HepG2 (cell line): ENCODE results near the gene CLIC3. TPM values are rescaled to one million over a fixed set of nuclear protein-coding genes. Genes with fewer than 3 reads are reported as not detected.

Experiments used
- ATAC-seq: fragments of 200-7000 bp; cut with Tn5 transposase; 3 replicates; pipeline ENCODE4 v1.9.1; 2020; ENCODE audit warnings: mild to moderate bottlenecking, moderate library complexity
- BruUV-seq: library from RNA; stranded (reverse); fragments of 400-500 nt; replicated peaks from 2 replicates; lab custom pipeline; 2021; lab: Mats Ljungman, UMichigan
- CTCF ChIA-PET: fragments of 300-600 bp; formaldehyde crosslinking; extraction: SDS; loops from one replicate; lab custom pipeline; 2021; ENCODE audit warnings: low total read pairs, inconsistent platforms, low intra/inter-chr PET ratio; lab: Yijun Ruan, JAX
- POLR2A ChIA-PET: fragments of 350-600 bp; sonication (Branson Sonifier 250); formaldehyde crosslinking; loops from one replicate; lab custom pipeline; 2020; ENCODE audit warnings: antibody characterized with exemption, inconsistent platforms; lab: Yijun Ruan, JAX
- DNase-seq: peaks from one replicate; pipeline ENCODE4 v3.0.0-alpha.2; 2015; ENCODE audit warnings: low spot score
- FAIRE-seq: peaks from 3 replicates; lab custom pipeline; 2011; peaks lifted over from hg19 to GRCh38; lab: Jason Lieb, UNC
- H2AFZ ChIP-seq: one replicate; pipeline ENCODE4 v1.6.1; 2011; ENCODE audit warnings: low read length, inconsistent platforms
- H3K27ac ChIP-seq: fragments of 300-600 bp; 3 replicates; pipeline ENCODE4 v1.8.0; 2011; ENCODE audit warnings: mixed run types, mild to moderate bottlenecking, mixed read lengths, low read length, inconsistent platforms; ENCODE audit not compliant: insufficient read depth; ENCODE audit errors: extremely low read length
- H3K27me3 ChIP-seq, 2 experiments: fragments of 200-600 bp in 1 of 2; 2 replicates in 1 of 2; 3 replicates in 1 of 2; pipeline versions ENCODE4 v1.6.0 to v1.8.0; 2011; ENCODE audit warnings: low read length in 2 of 2, mild to moderate bottlenecking in 2 of 2, moderate library complexity in 2 of 2, inconsistent platforms in 1 of 2; ENCODE audit not compliant: insufficient read depth in 2 of 2, control insufficient read depth in 1 of 2
- H3K36me3 ChIP-seq, 2 experiments: fragments of 200-600 bp in 1 of 2; replicated peaks in 1 of 2; 2 replicates in 1 of 2; 3 replicates in 1 of 2; pipeline versions ENCODE4 v1.5.1 to v1.8.0; 2011; ENCODE audit warnings: low read length in 2 of 2, inconsistent platforms in 1 of 2; ENCODE audit not compliant: insufficient read depth in 2 of 2, control insufficient read depth in 1 of 2
- H3K4me1 ChIP-seq: 2 replicates; pipeline ENCODE4 v1.5.1; 2012; ENCODE audit warnings: low read length, inconsistent platforms; ENCODE audit not compliant: insufficient read depth
- H3K4me2 ChIP-seq: 2 replicates; pipeline ENCODE4 v1.6.0; 2011; ENCODE audit warnings: low read depth, low read length, inconsistent platforms
- H3K4me3 ChIP-seq, 3 experiments: fragments of 200-600 bp in 1 of 3; sonication (generic), shearing (Covaris generic) in 1 of 3; replicated peaks in 1 of 3; 2 replicates each; pipeline ENCODE4 v1.5.1; 2011 to 2016; ENCODE audit warnings: low read length in 3 of 3, inconsistent platforms in 2 of 3, low read depth in 2 of 3, mild to moderate bottlenecking in 2 of 3, control low read depth in 1 of 3, mixed read lengths in 1 of 3; ENCODE audit not compliant: insufficient read depth in 1 of 3
- H3K79me2 ChIP-seq: one replicate; pipeline ENCODE4 v1.6.1; 2011; ENCODE audit warnings: low read length, inconsistent platforms; ENCODE audit not compliant: insufficient read depth
- H3K9ac ChIP-seq: 2 replicates; pipeline ENCODE4 v1.6.0; 2011; ENCODE audit warnings: mild to moderate bottlenecking, low read depth, low read length, inconsistent platforms; ENCODE audit not compliant: insufficient read depth
- H3K9me3 ChIP-seq: 2 replicates; pipeline ENCODE4 v1.5.1; 2012; ENCODE audit warnings: mild to moderate bottlenecking, low read length
- H4K20me1 ChIP-seq: 2 replicates; pipeline ENCODE4 v1.6.0; 2011; ENCODE audit warnings: inconsistent platforms, mild to moderate bottlenecking, low read length, moderate library complexity; ENCODE audit not compliant: insufficient read depth
- AKAP8 ChIP-seq: sonication (generic); formaldehyde crosslinking; IDR thresholded peaks from 2 replicates; pipeline ENCODE4 v1.5.1; 2020; ENCODE audit warnings: mild to moderate bottlenecking, missing genetic modification reagents
- CBX2 ChIP-seq, 2 experiments: fragments of 200-600 bp in 1 of 2; sonication (generic); formaldehyde crosslinking in 1 of 2; IDR thresholded peaks; 2 replicates each; pipeline versions ENCODE4 v1.7.0 to v1.8.1; 2018 to 2022; ENCODE audit warnings: low read depth in 2 of 2, low read length in 1 of 2, mild to moderate bottlenecking in 1 of 2, missing genetic modification reagents in 1 of 2
- HIVEP1 ChIP-seq: sonication (generic); formaldehyde crosslinking; IDR thresholded peaks from 2 replicates; pipeline ENCODE4 v1.4.0; 2020; ENCODE audit warnings: mild to moderate bottlenecking, missing genetic modification reagents
- IKZF4 ChIP-seq: sonication (generic); formaldehyde crosslinking; IDR thresholded peaks from 2 replicates; pipeline ENCODE4 v1.5.1; 2020; ENCODE audit warnings: borderline replicate concordance, mild to moderate bottlenecking, low read depth, missing genetic modification reagents; ENCODE audit errors: not compliant biosample characterization
- NR2F2 ChIP-seq: IDR thresholded peaks from 2 replicates; pipeline ENCODE4 v1.6.1; 2012; ENCODE audit warnings: low read depth, inconsistent platforms, borderline replicate concordance
- NR2F6 ChIP-seq, 2 experiments: IDR thresholded peaks; 2 replicates each; pipeline ENCODE4 v1.6.1; 2016; ENCODE audit warnings: antibody characterized with exemption in 1 of 2, mild to moderate bottlenecking in 1 of 2
- RARA ChIP-seq: IDR thresholded peaks from 2 replicates; pipeline ENCODE4 v1.6.1; 2016; ENCODE audit warnings: missing genetic modification reagents, missing compliant biosample characterization
- SOX6 ChIP-seq, 2 experiments: fragments of 450-650 bp in 1 of 2; sonication (generic) in 1 of 2; formaldehyde crosslinking in 1 of 2; IDR thresholded peaks; 2 replicates each; pipeline versions ENCODE4 v1.4.0 to v1.6.1; 2017 to 2020; ENCODE audit warnings: antibody characterized with exemption in 1 of 2, mild to moderate bottlenecking in 1 of 2, missing genetic modification reagents in 1 of 2
- ZFX ChIP-seq: sonication (generic); formaldehyde crosslinking; IDR thresholded peaks from 2 replicates; pipeline ENCODE4 v1.4.0; 2020; ENCODE audit warnings: mild to moderate bottlenecking, low read depth, missing genetic modification reagents, moderate library complexity
- ZNF709 ChIP-seq: sonication (generic); formaldehyde crosslinking; IDR thresholded peaks from 2 replicates; pipeline ENCODE4 v1.5.0; 2020; ENCODE audit warnings: mild to moderate bottlenecking, missing genetic modification reagents
- ZNF883 ChIP-seq: sonication (generic); formaldehyde crosslinking; IDR thresholded peaks from 2 replicates; pipeline ENCODE4 v1.5.1; 2020; ENCODE audit warnings: mild to moderate bottlenecking, missing genetic modification reagents; ENCODE audit errors: not compliant biosample characterization
- ZSCAN25 ChIP-seq: sonication (generic); formaldehyde crosslinking; IDR thresholded peaks from 2 replicates; pipeline ENCODE4 v1.8.0; 2022; ENCODE audit warnings: mild to moderate bottlenecking, missing genetic modification reagents
- WGBS: methylation state at CpG from one replicate; pipeline ENCODE4 v1.1.6; 2017; ENCODE audit warnings: low lambda C conversion rate; 5-methylcytosine and 5-hydroxymethylcytosine counted together
- in situ Hi-C: cut with HindIII; loops from 2 replicates; pipeline ENCODE4 v1.10.0; 2017; ENCODE audit warnings: low pct_unique_long_range_greater_than_20kb; ENCODE audit not compliant: extremely low pct_ligation_motif_present
- intact Hi-C: fragments of 100-400 bp; cut with micrococcal nuclease; formaldehyde crosslinking; loops from one replicate; pipeline ENCODE4 v1.10.0; 2022; ENCODE audit not compliant: unreplicated experiment
- polyA plus RNA-seq, 8 experiments: library from polyadenylated mRNA; depleted of rRNA in 3 of 8; stranded (reverse) in 7 of 8; unstranded in 1 of 8; fragments of >200 nt; fragmentation: Illumina TruSeq in 4 of 8; extraction: Trizol in 4 of 8; gene quantifications; 2 replicates each; pipeline versions ENCODE4 v1.2.1 to v1.2.3, GENCODE V29; 2011 to 2016; ENCODE audit warnings: low read depth in 4 of 8, missing spikeins in 1 of 8, mixed read lengths in 1 of 8; ENCODE audit not compliant: insufficient read depth in 1 of 8
- total RNA-seq, 5 experiments: library from RNA; depleted of rRNA; stranded (reverse); fragments of >200 nt; fragmentation: Illumina TruSeq; extraction: Trizol; gene quantifications; 2 replicates each; pipeline ENCODE4 v1.2.3, GENCODE V29; 2016; ENCODE audit warnings: low read depth in 1 of 5
- TF ChIP-seq, protein P1 (sequence below): sonication (generic); formaldehyde crosslinking; IDR thresholded peaks from 2 replicates; pipeline ENCODE4 v1.4.0; 2020; ENCODE audit warnings: missing genetic modification reagents, borderline replicate concordance
- TF ChIP-seq, protein P2 (sequence below): sonication (generic); IDR thresholded peaks from 2 replicates; pipeline ENCODE4 v1.6.1; 2016; ENCODE audit warnings: low read depth, borderline replicate concordance
- TF ChIP-seq, protein P3 (sequence below): sonication (generic); formaldehyde crosslinking; IDR thresholded peaks from 2 replicates; pipeline ENCODE4 v1.4.0; 2020; ENCODE audit warnings: mild to moderate bottlenecking, missing genetic modification reagents
- TF ChIP-seq, protein P4 (sequence below): sonication (generic); formaldehyde crosslinking; IDR thresholded peaks from 2 replicates; pipeline ENCODE4 v1.5.1; 2020; ENCODE audit warnings: mild to moderate bottlenecking, missing genetic modification reagents, moderate library complexity

The CLIC3 gene
- total and polyA plus RNA-seq, 2 of the 13 experiments (the other 11 are each of a cell fraction or from before 2014, with no cell fraction given), result 0.51 to 1.5 TPM

DNA sequence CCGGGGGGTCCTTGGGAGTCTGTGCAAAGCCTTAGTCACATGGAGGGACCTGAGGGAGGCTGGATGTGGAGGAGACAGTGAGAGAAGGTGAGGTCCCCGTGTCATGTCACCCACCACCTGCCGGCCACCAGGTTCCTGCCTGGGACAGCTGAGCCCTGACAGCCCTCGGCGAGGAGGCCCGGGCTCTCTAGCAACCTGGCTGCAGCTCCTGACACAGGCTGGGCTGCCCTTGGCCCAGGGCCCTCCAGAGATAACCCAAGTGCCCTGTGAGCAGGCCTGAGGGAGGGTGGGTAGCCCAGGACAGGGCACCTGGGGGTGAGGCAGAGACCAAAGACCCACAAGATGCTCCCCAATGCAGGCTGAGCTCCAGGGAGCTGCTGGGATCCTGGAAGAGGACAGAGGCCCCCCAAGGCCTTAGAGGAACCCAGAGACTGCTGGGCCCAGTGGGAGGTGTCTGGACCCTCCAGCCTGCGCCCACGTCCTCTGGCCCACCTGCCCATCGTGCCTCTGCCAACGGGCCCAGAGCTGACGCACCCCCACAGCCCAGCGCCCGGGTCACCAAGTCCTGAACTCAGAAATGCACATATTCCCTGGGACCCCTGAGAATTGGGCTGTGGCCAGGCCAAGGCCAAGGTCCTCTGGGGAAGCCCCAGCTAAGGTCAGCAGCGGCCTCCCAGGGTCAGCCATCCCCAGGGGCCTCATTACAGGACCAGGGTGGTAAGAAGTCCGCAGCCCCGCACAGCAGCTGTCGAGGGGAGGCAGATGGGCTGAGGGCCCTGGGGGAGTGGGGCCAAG lies 27.8 kb downstream of the CLIC3 start:
- WGBS, result 6% methylated on average over 7 of the region's 17 CpGs
- no peaks in the 10 kb centered on the region for H4K20me1 ChIP-seq
- FAIRE-seq (no peak), DNase-seq (no peak), ATAC-seq (peak; percentile 51)
- CTCF ChIA-PET, result no interaction called here
- no peaks in the 10 kb centered on the region for H3K9me3 ChIP-seq
- H3K4me1 ChIP-seq, result peaks cover 55% of the 10 kb centered on the region
- H3K27ac ChIP-seq, result no peak overlapping the region
- no TSS peak for BruUV-seq
- in situ Hi-C loops (no loop called here), intact Hi-C loops (loop anchor here (2.0 kb wide), 1 partner anchor 20 kb away; no protein-coding TSS in a partner anchor)
- no peak overlapping the region for H3K9ac ChIP-seq
- H3K27me3 ChIP-seq, result peaks cover 23 to 66% of the 10 kb centered on the region in 2 experiments
- H3K4me2 ChIP-seq, result no peak overlapping the region
- no peaks in the 10 kb centered on the region for H3K36me3 ChIP-seq
- no peak overlapping the region for H2AFZ ChIP-seq
- H3K4me3 ChIP-seq, result no peak overlapping the region; a peak in 1 of 6 replicates
- POLR2A ChIA-PET, result interaction anchor here (0.8 kb wide), 1 partner anchor 31 kb away, joined by 3 read pairs; no protein-coding TSS in a partner anchor
- H3K79me2 ChIP-seq, result no peaks in the 10 kb centered on the region
- TF ChIP-seq SOX6 (IDR thresholded peaks at IDR 0.05) (no peak), SOX6 (CRISPR knock-in tag; IDR thresholded peaks at IDR 0.05) (0 out of 2 replicates have a peak, but pooled peaks have one; percentile 6), ZFX (peak; percentile 34; the same call in 1 of the 2 replicates), ZSCAN25 (CRISPR knock-in tag) (0 out of 2 replicates have a peak, but pooled peaks have one; percentile 28), CBX2 (IDR thresholded peaks at IDR 0.05; ENCODE audit: low read depth, low read length) (no peak), CBX2 (CRISPR knock-in tag; IDR thresholded peaks at IDR 0.05; ENCODE audit: low read depth) (no peak), HIVEP1 (CRISPR knock-in tag) (peak; percentile 49; the same call in 1 of the 2 replicates), NR2F6 (IDR thresholded peaks at IDR 0.05) (peak; percentile 56; the same call in 1 of the 2 replicates), NR2F6 (CRISPR knock-in tag; IDR thresholded peaks at IDR 0.05) (peak; percentile 53; the same call in 1 of the 2 replicates), RARA (peak; percentile 40; the same call in 1 of the 2 replicates), AKAP8 (no peak), IKZF4 (CRISPR knock-in tag) (peak; percentile 37), ZNF883 (CRISPR knock-in tag) (peak; percentile 9), NR2F2 (0 out of 2 replicates have a peak, but pooled peaks have one; percentile 17), ZNF709 (CRISPR knock-in tag) (no peak)
- TF ChIP-seq, protein P1, sequence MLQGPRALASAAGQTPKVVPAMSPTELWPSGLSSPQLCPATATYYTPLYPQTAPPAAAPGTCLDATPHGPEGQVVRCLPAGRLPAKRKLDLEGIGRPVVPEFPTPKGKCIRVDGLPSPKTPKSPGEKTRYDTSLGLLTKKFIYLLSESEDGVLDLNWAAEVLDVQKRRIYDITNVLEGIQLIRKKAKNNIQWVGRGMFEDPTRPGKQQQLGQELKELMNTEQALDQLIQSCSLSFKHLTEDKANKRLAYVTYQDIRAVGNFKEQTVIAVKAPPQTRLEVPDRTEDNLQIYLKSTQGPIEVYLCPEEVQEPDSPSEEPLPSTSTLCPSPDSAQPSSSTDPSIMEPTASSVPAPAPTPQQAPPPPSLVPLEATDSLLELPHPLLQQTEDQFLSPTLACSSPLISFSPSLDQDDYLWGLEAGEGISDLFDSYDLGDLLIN, result no peak
- TF ChIP-seq, protein P2, sequence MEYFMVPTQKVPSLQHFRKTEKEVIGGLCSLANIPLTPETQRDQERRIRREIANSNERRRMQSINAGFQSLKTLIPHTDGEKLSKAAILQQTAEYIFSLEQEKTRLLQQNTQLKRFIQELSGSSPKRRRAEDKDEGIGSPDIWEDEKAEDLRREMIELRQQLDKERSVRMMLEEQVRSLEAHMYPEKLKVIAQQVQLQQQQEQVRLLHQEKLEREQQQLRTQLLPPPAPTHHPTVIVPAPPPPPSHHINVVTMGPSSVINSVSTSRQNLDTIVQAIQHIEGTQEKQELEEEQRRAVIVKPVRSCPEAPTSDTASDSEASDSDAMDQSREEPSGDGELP, result 0 out of 2 replicates have a peak, but pooled peaks have one; percentile 20
- TF ChIP-seq, protein P3, sequence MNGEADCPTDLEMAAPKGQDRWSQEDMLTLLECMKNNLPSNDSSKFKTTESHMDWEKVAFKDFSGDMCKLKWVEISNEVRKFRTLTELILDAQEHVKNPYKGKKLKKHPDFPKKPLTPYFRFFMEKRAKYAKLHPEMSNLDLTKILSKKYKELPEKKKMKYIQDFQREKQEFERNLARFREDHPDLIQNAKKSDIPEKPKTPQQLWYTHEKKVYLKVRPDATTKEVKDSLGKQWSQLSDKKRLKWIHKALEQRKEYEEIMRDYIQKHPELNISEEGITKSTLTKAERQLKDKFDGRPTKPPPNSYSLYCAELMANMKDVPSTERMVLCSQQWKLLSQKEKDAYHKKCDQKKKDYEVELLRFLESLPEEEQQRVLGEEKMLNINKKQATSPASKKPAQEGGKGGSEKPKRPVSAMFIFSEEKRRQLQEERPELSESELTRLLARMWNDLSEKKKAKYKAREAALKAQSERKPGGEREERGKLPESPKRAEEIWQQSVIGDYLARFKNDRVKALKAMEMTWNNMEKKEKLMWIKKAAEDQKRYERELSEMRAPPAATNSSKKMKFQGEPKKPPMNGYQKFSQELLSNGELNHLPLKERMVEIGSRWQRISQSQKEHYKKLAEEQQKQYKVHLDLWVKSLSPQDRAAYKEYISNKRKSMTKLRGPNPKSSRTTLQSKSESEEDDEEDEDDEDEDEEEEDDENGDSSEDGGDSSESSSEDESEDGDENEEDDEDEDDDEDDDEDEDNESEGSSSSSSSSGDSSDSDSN (CRISPR knock-in tag), result peak; percentile 37; the same call in 1 of the 2 replicates
- TF ChIP-seq, protein P4, sequence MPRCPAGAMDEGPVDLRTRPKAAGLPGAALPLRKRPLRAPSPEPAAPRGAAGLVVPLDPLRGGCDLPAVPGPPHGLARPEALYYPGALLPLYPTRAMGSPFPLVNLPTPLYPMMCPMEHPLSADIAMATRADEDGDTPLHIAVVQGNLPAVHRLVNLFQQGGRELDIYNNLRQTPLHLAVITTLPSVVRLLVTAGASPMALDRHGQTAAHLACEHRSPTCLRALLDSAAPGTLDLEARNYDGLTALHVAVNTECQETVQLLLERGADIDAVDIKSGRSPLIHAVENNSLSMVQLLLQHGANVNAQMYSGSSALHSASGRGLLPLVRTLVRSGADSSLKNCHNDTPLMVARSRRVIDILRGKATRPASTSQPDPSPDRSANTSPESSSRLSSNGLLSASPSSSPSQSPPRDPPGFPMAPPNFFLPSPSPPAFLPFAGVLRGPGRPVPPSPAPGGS (CRISPR knock-in tag), result 0 out of 2 replicates have a peak, but pooled peaks have one; percentile 74
